Fibroblast of mammary gland (primary cell): ENCODE results near the gene BIN1.

Experiments
- DNase-seq: peaks from one replicate; pipeline ENCODE4 v3.0.0-alpha.2; 2010; ENCODE audit warnings: low read depth
- H3K4me3 ChIP-seq: 2 replicates; pipeline ENCODE4 v1.5.1; 2011; ENCODE audit warnings: low read depth, mild to moderate bottlenecking, low read length, moderate library complexity; ENCODE audit not compliant: control insufficient read depth
- TF ChIP-seq, protein P1 (sequence below): conservative IDR thresholded peaks from 2 replicates; pipeline ENCODE4 v1.5.1; 2011; ENCODE audit warnings: low read depth, low read length, inconsistent platforms; ENCODE audit not compliant: control insufficient read depth, insufficient read depth

The BIN1 gene, protein sequence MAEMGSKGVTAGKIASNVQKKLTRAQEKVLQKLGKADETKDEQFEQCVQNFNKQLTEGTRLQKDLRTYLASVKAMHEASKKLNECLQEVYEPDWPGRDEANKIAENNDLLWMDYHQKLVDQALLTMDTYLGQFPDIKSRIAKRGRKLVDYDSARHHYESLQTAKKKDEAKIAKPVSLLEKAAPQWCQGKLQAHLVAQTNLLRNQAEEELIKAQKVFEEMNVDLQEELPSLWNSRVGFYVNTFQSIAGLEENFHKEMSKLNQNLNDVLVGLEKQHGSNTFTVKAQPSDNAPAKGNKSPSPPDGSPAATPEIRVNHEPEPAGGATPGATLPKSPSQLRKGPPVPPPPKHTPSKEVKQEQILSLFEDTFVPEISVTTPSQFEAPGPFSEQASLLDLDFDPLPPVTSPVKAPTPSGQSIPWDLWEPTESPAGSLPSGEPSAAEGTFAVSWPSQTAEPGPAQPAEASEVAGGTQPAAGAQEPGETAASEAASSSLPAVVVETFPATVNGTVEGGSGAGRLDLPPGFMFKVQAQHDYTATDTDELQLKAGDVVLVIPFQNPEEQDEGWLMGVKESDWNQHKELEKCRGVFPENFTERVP

GRCh38 chr2:127106991-127107621 lies at the start of gene BIN1:
BIN1 (minus strand) TSS chr2:127107154; CDS start chr2:127106943, 211 bp downstream.
- TF ChIP-seq, protein P1, sequence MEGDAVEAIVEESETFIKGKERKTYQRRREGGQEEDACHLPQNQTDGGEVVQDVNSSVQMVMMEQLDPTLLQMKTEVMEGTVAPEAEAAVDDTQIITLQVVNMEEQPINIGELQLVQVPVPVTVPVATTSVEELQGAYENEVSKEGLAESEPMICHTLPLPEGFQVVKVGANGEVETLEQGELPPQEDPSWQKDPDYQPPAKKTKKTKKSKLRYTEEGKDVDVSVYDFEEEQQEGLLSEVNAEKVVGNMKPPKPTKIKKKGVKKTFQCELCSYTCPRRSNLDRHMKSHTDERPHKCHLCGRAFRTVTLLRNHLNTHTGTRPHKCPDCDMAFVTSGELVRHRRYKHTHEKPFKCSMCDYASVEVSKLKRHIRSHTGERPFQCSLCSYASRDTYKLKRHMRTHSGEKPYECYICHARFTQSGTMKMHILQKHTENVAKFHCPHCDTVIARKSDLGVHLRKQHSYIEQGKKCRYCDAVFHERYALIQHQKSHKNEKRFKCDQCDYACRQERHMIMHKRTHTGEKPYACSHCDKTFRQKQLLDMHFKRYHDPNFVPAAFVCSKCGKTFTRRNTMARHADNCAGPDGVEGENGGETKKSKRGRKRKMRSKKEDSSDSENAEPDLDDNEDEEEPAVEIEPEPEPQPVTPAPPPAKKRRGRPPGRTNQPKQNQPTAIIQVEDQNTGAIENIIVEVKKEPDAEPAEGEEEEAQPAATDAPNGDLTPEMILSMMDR, result no peak
- peak; percentile 82 for DNase-seq
- peak within 1 kb of the TSS; percentile 77 for H3K4me3 ChIP-seq

- no peak overlapping the region for H3K4me3 ChIP-seq
- TF ChIP-seq, protein P1, result no peak
- peak; percentile 73 for DNase-seq
These were observed 49.0 kb upstream of the BIN1 start for GRCh38 chr2:127155947-127156346.

GRCh38 chr2:127155028-127155581 lies 48.2 kb upstream of the BIN1 start:
- DNase-seq, result peak; percentile 92
- H3K4me3 ChIP-seq, result no peak overlapping the region
- TF ChIP-seq, protein P1, result no peak

DNA sequence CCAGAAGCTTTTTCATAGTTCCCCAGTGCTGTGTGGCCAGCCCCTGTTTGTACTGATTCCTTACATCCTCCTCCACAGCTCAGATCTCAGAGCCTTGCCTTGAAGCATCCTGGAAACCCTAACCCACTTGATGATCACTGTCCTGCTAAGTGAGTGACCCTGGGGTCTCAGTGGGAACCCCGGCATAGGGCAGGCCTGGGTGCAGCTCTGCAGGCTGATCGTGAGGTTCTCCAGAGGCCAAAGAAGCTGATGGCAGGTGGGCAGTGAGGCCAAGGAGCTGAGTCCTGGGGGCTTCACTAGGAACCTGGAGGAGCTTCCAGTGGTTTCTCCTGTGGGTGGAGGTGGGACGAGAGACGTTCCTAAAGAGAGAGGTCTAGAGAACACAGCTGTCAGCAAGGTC lies 47.4 kb upstream of the BIN1 start:
- no peak overlapping the region for H3K4me3 ChIP-seq
- DNase-seq, result no peak
- TF ChIP-seq, protein P1, result no peak

GRCh38 chr2:127153691-127154158 lies 46.8 kb upstream of the BIN1 start:
- no peak overlapping the region for H3K4me3 ChIP-seq
- TF ChIP-seq, protein P1, result no peak
- peak; percentile 92 for DNase-seq

DNA sequence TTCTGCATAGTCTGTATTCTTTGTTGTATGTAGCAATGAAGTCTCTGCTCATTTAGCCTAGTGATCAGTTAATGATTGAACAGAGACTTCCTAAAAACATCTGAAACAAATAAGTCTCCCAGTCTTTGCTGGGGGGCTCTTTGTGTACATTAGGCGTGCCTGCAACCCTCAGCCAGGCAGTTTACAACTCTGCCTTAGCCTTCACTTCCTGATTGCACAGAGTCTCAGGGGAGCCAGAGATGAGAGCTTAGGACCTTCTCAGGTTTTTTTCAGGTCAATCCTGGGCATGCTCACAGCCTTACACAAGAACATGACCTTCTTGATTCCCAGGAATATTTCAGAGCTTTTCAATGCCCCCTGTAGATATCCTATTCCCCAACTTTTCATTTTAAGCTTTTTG lies 44.0 kb upstream of the BIN1 start:
- DNase-seq, result peak; percentile 19
- TF ChIP-seq, protein P1, result no peak
- no peak overlapping the region for H3K4me3 ChIP-seq
